Stimulated activated CD4-positive, alpha-beta T cell treated with anti-CD3 and anti-CD28 coated beads, Interleukin-15, amount 100 ng/mL, for 1 hour (primary cell): ENCODE measurements around the gene SAMD3.
"Not testable (repeated sequence)": the region's sequence is repeated elsewhere in the genome, so short reads cannot be mapped to it uniquely, and the experiment has no call there.

ENCODE experiments used
- DNase-seq, 2 donors: peaks; one replicate each; pipeline ENCODE4 v3.0.0-alpha.2; 2020; ENCODE audit warnings: low read depth in 1 of 2, low spot score in 1 of 2

SAMD3 gene

GRCh38 chr6:130134582-130134981, 88.2 kb downstream of the SAMD3 start:
- DNase-seq = no peak

GRCh38 chr6:130132286-130132701, 90.5 kb downstream of the SAMD3 start:
- DNase-seq = peak in 1 of 2 donors; percentile 10

GRCh38 chr6:130129762-130130246, 92.9 kb downstream of the SAMD3 start:
- DNase-seq = no peak

- no peak for DNase-seq
Observed at GRCh38 chr6:130128326-130128725, 94.4 kb downstream of the SAMD3 start.

- no peak for DNase-seq
Observed at GRCh38 chr6:130127195-130127594, 95.6 kb downstream of the SAMD3 start.

GRCh38 chr6:130122243-130122642, 100.5 kb downstream of the SAMD3 start:
- DNase-seq = no peak

- no peak for DNase-seq
Observed at GRCh38 chr6:130120731-130121130, 102.0 kb downstream of the SAMD3 start.

GRCh38 chr6:130119211-130119610, 103.5 kb downstream of the SAMD3 start:
- no peak for DNase-seq

- no peak for DNase-seq
Observed at GRCh38 chr6:130118236-130118635, 104.5 kb downstream of the SAMD3 start.

- DNase-seq = not testable (repeated sequence)
Observed at GRCh38 chr6:130117187-130117701, 105.5 kb downstream of the SAMD3 start.

- DNase-seq = no peak
Observed at GRCh38 chr6:130116273-130116672, 106.5 kb downstream of the SAMD3 start.

GRCh38 chr6:130115036-130115435, 107.7 kb downstream of the SAMD3 start:
- DNase-seq = no peak

GRCh38 chr6:130113201-130113710, 109.5 kb downstream of the SAMD3 start:
- no peak for DNase-seq

GRCh38 chr6:130111031-130111430, 111.7 kb downstream of the SAMD3 start:
- no peak for DNase-seq

- DNase-seq = no peak
Observed at GRCh38 chr6:130107710-130108109, 115.0 kb downstream of the SAMD3 start.

GRCh38 chr6:130105996-130106704, 116.6 kb downstream of the SAMD3 start:
- no peak for DNase-seq

GRCh38 chr6:130099119-130099518, 123.6 kb downstream of the SAMD3 start:
- no peak for DNase-seq

GRCh38 chr6:130098317-130098716, 124.4 kb downstream of the SAMD3 start:
- DNase-seq = no peak
